HG02938 (cell line): ENCODE results near the gene LPP.

Experiments
- ATAC-seq: cut with Tn5 transposase; IDR thresholded peaks from one replicate; pipeline ENCODE4 v1.9.1; 2021; ENCODE audit warnings: mild to moderate bottlenecking, moderate library complexity; ENCODE audit not compliant: unreplicated experiment

Gene LPP

DNA sequence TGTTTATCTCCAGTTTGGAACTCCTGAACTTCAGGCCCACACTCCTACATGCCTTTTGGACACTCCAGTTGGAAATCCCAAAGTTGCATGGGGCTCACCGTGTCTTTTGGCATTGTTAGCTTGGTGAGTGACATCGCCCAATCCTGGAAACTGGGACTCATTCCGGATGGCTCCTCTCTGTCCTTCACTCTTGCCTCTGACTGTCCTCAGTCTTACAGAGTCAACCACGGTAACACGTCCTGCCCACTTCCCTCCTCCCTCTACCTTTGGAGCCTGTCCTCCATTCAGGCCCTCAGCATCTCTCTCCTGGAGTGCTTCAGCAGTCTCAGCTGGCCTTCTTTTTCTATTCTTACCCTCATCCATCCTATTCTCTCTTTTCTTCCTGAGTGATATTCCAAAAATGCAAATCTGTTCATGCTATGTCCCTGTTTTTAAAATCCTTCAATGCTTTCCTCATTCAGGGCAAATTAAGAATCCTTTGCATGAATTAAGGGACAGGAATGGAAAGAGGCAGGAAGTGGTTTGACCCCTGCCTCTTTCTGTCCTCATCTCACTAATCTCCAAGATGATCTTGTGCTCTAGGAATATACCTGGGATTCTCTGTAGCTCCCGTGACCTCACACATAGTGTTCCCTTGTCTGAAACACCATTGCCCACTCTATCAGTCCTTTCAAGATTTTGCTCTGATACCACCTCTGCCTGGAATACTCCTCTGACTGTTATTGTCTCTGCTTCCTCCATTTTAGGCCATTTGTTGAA lies 42.5 kb downstream of the LPP start:
- no peak for ATAC-seq

DNA sequence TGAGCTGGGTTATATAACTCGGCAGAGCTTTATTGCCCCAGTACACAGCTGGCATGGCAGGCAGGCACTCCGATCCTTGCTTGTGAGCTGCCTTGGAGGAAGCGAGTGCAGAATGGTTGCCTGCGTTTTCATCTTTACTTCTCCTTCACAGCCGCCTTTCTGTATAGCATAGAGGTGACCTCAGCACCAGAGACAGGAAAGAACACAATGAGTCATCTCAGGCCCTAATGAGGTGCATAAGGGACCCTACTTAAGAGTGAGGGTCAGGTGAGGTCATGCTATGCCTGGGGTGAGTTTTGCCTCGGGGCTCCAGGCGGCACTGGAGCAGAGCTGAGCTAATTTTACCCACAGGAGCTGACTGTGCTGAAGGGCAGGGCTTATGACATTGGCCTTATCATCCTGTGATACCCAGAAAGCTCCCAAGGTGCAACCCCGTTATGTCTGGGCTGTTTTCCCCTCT lies 43.5 kb downstream of the LPP start:
- ATAC-seq = no peak

DNA sequence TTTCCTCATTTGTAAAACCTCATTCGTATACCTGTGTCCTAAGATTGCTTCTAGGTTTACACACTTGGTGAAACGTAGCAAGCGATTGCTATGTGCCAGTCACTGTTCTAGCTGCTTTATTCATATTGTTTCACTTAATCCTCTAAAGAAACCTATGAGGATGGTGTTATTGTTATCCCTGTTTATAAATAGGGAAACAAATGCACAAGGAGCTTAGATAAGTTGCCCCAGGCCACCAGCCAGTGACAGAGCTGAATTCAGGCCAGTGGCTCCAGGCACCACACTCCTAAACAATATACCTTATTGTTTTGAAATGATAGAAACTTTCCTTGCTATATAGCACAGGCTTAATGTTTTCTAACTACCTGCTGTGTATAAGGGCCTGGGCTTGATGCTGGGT lies 44.0 kb downstream of the LPP start:
- no peak for ATAC-seq

DNA sequence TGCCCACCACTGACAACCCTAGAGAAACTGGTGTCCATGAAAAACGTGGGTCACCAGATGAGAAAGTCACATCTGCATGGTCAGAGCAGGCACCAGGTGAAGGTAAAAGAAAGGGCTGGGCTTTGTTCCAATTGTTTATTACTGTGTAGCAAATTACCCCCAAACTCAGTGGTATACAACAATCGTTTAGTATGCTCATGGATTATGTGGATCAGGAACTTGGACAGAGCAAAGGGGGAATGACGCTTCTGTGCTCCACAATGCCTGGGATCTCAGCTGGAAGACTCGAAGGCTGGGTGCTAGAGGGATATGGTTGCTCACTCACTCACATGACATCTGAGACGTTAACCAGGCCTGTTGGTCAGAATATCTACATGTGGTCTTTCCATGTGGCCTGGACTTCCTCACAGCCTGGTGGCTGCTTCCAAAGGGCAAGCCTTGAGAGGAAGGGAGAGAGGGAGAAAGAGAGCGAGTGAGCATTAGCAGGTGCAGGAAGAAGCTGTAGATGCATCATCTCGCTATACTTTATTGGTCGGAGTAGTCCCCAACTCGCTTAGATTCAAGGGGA lies 44.9 kb downstream of the LPP start:
- no peak for ATAC-seq

DNA sequence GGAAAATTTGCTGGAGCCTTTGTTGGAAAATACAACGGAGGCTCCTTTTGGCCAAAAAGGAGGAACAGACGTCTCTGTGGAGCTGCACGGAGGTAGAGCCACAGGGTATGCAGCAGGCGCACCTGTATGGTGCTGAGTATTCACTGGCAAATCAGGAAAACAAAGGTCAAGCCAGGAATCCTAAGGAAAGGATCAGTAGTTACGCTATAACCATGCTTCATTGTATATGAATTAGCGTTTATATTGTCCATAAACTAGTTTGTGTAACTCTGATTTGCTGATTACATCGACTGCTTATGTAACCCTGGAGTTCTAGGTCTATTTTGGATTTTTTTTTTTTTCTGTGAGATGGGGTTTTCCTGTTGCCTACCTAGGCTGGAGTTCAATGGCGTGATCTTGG lies 45.4 kb downstream of the LPP start:
- no peak for ATAC-seq

DNA sequence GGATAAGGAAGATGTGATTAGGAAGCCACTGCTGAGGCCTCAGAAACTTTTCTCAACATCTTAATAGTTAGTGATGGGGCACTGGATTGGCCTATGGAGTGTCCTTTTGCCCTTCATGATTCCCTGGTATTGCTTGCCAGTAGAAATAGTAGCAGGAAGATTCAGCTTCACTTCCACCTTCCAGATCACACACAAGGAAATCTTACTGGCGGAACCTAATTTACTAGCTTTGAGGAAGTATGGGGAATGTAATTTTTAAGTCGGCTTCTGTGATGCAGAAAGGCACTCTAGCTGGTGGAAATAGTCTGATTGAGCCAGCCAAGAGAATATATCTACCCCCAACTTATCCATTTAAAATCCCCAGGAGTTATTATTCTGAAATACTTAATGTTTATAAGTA lies 46.5 kb downstream of the LPP start:
- no peak for ATAC-seq

DNA sequence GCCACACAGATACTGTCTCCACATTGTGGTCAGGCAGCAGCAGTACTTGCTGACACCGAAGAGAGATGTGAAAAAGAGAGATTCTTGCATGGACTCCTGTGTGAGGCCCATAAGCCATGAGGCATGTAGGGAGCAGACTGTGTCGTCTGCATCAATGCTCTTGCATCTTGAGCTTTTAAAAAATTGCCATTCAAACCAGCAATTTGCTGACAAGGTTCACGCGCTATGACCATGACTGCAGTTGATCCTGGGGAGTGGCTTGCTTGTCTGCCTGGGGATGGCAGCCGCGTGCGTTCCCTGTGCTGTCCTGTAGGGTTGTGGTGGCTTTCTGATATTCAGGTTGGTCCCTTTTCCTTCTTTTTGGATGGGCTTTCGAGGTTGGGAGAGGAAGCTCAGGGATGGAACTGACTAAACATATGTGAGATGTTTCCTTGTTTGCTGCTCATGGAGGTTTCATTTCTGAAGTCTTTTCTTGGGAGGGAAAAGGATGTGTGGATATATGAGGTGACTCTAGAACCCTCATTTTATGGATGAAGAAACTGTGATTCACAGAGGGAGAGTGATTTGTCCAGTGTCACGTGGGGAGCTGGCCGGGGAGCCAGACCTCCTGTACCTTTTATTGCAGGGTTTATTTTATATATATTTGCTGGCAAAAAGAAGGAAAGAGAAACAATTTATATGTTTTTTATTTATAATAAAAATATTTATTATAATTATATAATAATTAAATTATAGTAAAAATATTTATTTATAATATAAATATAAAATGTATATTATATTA lies 48.6 kb downstream of the LPP start:
- no peak for ATAC-seq

DNA sequence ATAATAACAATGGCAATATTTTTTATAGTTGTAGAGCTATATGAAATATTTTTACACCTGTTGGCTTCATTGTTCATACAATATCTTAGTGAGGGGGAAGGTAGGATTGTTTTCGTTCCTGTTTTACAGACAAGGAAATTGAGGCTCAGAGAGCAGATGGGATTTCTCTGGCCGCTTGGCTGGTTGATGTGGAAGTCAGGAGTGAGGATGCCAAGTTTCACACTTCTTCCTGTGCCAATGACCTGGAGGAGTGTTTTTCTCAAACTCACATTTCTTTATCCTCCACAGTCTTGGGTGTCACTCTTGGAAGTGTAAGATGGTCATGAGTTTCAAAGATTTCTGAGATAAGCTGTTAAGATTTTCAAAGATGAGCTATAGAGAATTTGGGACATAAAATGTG lies 50.6 kb downstream of the LPP start:
- ATAC-seq = no peak

DNA sequence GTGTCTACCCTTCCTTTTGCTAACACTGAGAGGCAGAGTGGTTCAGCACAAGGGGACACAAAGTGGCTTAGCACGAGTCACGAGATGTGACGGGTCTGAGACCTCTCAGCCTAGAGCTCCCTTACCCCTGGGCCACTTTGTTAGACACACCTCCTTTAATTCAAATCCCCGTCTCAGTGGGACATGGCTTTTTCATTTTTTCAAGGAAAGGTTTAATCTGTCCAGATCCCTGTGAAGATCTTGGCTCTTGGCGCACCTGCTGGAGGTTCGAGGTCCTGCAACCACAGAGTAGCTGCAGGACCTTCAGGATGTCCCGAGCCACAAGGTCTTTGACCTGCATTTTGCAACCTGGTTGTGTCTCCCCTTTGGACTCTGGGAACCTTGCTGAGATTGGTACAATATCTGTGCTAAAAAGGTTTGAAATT lies 52.0 kb downstream of the LPP start:
- no peak for ATAC-seq

DNA sequence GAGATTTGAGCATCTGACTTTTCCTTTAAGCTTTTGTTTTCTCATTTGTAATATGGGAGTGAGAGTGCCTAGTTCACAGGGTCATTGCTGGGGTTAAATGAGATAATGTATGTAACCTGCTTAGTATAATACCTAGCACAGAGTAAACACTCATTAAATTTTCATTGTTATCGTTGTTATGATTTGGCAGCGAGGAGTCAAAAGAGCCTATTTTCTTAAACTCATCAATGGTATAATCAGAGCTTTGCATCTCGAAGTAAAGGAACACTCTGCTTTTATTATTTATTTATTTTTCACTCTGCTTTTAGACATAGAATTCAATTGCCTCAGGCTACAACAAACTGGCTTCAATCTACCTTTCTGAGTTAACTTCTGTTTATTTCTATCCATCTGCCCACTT lies 52.8 kb downstream of the LPP start:
- ATAC-seq = no peak

DNA sequence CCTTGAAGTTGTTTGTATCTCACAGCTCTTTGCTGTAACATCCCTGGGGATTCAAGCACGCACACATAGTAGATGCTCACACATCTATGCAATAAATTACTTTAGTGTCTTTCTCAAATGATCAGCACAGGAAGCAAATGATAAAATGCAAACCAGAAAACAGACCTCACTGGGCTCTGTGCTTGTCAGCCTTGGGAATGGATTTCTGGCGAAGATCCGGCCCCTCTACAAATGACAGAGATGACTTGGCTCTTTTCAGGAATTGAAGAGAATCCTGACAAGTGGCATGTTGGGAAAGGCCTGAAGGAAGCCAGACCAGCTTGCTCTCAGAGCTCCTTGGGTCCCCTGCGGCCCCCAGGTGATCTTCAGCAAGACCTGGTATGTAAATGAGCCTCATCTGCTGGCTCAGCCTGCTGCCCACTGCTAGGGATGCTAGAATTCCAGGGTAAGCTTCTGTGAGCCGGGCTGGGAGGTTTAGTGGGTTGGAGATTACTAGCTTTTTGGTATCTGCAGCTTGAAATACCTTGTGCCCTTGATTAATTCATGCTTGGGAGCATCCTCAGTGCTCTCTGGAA lies 54.1 kb downstream of the LPP start:
- no peak for ATAC-seq

DNA sequence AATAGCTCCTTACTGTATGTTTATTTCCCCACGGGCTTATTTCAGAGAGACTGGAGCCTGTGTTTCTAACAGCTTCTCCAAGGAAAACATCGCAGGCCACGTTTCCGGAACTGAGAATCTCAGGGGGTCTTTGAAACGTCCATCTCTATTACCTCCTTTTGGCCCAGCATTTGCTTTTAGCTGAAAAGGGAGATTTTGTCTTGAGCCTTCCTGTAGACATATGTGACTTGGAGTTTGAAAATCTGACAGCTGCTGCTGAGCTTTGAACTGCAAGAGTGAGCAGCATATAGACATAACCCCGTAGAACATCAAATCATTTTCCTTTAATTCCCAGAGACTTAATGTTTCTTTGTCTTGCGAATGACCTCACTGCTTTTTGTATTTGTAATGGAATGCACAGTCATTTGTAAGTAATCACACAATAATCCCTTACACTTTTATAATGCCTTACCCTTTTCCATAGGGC lies 54.6 kb downstream of the LPP start:
- ATAC-seq = no peak

DNA sequence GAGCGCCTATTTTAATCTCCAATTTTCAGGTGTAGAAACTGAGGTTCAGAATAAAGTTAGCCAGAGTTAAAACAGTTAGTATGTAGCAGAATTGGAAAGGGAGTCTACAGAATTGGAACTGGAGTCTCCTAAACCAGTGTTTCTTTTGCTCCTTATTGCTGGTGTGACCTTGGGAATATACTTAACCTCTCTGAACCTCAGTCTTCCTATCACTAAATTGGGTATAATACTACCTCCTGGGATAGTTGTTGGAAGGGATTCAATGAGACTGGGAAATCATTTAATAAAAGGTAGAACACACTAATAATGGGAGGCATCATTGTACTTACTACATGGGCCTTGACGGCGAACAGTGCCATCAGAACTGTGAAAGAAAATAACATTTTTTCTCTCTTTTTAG lies 55.1 kb downstream of the LPP start:
- ATAC-seq = no peak

DNA sequence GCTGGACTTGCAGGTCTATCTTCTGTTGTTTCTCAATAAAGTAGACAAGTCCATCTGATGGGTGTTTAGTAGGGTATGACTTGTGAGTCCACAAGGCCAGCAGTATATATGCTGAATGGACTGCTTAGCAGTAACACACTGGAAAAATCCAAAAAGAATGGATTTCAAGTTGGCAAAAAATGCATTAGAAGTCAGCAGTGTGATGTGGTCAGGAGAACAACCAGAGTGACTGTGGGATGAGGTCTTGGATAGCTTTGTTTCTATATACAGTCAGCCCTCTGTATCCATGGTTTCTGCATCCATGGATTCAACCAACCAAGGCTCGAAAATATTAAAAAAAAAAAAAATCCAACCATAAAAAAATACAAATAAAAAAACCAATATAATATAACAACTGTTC lies 55.8 kb downstream of the LPP start:
- ATAC-seq = no peak

DNA sequence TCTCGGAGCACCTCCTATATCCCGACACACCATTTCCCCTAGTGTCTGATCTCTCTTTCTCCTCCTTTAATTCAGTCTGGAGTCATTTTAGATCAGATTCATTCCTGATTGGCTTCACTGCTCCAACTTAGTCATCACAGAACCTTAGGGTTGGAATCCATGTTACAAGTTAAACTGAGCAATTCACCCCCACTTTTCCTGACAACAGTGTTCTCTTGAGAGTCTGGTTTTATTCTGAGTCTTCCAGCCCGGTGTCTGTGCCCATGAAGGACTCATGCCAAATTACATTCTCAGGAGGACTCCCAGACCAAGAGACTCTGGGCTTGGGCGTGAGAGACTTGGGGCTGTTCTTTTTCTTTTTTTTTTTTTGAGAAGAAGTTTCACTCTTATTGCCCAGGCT lies 57.5 kb downstream of the LPP start:
- ATAC-seq = no peak

DNA sequence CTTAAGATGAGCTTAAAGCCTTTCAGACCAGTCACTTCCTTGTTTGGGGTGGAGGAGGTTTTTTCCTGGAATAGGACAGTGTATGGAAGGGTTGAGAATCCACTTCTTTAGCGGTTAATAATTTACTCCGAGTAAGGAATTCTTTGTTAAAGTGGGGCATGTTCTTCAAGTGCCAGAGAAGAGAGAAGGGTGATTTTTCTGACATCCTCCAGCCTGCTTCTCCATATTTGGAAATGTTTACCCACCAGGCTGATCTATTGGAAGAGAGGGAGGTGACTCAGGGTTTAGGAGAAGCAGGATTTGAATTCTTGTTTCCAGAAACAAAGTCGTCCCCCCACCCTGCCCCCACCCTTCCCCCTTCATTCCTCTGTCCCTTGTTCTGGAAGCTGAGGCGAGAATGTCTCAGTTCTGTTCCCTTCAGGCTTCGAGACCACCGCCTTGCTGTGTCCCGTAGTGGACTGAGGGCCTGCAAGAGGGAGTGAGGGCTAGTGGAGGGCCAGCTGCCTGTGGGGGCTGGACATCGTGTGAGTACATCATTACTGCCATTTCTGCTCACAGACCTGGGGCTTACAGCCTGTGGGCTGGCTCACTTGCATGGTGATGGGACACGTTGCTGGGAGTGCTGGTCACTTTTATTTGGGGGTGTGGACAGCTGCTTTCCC lies 58.5 kb downstream of the LPP start:
- ATAC-seq = no peak

DNA sequence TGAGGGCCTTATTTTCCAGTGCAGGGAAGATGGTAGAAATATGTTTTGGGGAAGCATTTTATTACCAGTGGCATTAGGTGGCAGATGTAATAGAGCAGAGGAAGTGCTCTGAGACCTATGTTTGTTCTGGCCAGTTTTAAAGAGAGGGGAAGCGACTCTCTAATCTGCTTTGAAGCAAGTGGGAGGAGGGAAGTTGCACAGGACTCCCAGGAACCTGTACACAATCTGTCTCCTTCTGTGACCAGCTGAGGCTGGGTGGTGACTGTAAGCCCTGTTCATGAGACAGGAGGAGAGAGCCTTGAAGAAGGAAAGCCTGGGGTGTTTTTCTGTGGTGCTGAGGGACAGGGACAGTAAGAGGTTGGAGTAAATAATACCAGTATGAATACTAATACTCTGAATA lies 60.5 kb downstream of the LPP start:
- ATAC-seq = no peak

DNA sequence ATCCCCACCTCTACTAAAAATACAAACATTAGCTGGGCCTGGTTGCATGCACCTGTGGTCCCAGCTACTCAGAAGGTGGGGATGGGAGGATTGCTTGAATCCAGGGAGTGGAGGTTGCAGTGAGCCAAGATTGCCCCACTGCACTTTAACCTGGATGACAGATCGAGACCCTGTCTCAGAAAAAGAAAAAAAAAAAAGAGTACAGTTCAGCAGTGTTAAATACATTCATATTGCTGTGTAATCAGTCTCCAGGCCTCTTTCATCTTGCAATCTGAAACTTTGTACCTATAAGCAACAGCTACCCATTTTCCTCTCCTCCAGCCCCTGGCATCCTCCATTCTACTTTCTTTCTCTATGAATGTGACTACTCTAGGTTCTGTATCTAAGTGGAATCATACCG lies 61.2 kb downstream of the LPP start:
- ATAC-seq = no peak

DNA sequence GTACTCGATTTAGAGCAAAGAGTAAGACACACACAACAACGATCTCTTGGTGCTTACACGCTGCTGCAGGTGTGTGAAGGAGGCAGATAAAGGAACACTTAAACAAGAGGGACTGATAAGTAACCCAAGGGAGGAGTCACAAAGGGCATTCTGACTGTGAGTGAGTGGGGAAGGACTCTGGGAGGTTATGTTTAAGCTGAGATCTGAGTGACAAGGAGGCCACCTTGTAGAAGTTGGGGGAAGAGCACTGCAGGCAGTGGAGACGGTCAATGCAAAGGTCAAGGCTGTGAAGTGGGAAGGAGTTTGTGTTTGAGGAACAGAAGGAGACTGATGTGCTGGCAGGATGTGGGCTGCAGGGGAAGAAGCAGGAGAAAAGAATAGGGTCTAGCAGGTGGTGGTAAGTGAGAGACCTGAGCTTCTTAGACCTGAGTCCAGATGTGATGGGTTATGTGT lies 63.1 kb downstream of the LPP start:
- ATAC-seq = no peak

DNA sequence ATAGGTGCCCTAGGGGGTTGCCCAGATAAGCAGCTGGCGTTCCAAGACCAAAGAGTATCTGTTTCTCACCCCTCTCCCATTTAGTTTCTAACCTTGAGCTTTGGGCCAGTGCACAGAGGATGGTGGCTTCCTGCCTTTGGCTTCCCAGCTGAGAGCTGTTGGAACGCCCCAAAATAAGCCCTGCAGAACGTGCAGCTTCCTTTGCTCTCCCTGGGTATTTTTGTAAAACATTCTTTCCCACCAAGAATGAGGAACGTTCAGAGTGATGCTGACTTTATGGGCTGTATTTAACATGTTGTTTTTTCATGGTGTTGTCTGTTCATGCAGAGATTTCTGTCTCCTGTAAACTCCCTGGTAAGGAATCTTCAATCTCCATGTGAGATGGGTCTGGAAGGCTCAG lies 63.8 kb downstream of the LPP start:
- ATAC-seq = no peak

DNA sequence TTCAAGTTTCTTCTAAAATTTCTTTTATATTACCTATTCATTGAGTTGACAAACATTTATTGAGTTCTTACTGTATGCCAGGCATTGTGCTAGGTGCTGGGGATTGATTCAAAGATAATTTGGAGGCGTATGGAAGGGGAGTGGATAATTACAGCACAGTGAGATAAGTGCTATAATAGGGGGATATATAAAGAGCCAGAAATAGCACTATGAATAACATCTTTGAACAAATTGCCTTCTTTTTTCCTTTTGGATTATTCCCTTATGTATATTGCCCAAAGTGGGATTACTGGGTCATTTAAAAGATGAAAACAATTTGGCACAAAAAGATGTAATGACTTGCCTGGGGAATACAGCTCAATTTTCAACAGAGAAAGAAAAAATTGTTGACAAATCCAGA lies 64.6 kb downstream of the LPP start:
- ATAC-seq = no peak
